ENCODE data around the gene FRYL.
"Not testable (repeated sequence)": the region's sequence is repeated elsewhere in the genome, so short reads cannot be mapped to it uniquely, and the experiment has no call there.

The FRYL gene

DNA sequence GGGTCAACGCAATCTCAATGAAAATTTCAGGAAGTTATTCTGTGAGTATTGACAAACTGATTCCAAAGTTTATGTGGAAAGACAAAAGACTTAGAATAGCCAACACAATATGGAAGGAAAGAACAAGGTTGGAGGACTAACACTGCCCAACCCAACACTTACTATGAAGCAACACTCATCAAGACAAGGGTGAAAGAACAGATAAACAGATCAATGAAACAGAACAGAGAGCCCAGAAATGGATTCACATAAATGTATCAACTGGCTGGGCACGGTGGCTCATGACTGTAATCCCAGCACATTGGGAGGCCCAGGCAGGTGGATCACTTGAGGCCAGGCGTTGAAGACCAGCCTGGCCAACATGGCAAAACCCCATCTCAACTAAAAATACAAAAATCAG lies 41.2 kb downstream of the FRYL start:
- no peaks in the 10 kb centered on the region for H3K9me3 ChIP-seq (ENCODE audit: severe bottlenecking)
- H3K36me3 ChIP-seq (ENCODE audit: low read depth): no peaks in the 10 kb centered on the region; the same call in 1 of the 2 replicates
- TF ChIP-seq, protein P1, sequence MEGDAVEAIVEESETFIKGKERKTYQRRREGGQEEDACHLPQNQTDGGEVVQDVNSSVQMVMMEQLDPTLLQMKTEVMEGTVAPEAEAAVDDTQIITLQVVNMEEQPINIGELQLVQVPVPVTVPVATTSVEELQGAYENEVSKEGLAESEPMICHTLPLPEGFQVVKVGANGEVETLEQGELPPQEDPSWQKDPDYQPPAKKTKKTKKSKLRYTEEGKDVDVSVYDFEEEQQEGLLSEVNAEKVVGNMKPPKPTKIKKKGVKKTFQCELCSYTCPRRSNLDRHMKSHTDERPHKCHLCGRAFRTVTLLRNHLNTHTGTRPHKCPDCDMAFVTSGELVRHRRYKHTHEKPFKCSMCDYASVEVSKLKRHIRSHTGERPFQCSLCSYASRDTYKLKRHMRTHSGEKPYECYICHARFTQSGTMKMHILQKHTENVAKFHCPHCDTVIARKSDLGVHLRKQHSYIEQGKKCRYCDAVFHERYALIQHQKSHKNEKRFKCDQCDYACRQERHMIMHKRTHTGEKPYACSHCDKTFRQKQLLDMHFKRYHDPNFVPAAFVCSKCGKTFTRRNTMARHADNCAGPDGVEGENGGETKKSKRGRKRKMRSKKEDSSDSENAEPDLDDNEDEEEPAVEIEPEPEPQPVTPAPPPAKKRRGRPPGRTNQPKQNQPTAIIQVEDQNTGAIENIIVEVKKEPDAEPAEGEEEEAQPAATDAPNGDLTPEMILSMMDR (IDR thresholded peaks at IDR 0.05; ENCODE audit: poor library complexity, severe bottlenecking): no peak
- H3K4me3 ChIP-seq (ENCODE audit: severe bottlenecking): no peak overlapping the region
- H3K4me1 ChIP-seq (ENCODE audit: insufficient read depth, poor library complexity, severe bottlenecking): peaks cover 9% of the 10 kb centered on the region
- no peak overlapping the region for H3K27ac ChIP-seq (ENCODE audit: poor library complexity, severe bottlenecking)
- DNase-seq (ENCODE audit: low spot score) (no peak), ATAC-seq (ENCODE audit: low read depth) (no peak)
- H3K27me3 ChIP-seq (ENCODE audit: insufficient read depth, poor library complexity, severe bottlenecking): no peaks in the 10 kb centered on the region

DNA sequence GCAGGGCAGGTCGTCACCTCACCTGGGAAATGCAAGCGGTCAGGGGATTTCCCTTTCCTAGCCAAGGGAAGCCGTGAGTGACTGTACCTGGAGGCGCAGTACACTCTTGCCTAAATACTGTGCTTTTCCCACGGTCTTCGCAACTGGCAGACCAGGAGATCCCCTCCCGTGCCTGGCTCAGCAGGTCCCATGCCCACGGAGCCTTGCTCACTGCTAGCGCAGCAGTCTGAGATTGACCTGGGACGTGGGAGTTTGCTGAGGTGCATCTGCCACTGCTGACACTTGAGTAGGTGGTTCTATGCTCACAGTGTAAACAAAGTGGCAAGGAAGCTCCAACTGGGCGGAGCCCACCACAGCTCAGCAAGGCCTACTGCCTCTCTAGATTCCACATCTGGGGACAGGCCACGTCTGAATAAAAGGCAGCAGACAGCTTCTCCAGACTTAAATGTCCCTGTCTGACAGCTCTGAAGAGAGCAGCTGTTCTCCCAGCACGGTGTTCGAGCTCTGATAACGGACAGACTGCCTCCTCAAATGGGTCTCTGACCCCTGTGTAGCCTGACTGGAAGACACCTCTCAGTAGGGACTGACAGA lies 51.1 kb downstream of the FRYL start:
- not testable (repeated sequence) for H3K27me3 ChIP-seq (ENCODE audit: insufficient read depth, poor library complexity, severe bottlenecking); H3K4me3 ChIP-seq (ENCODE audit: severe bottlenecking); H3K9me3 ChIP-seq (ENCODE audit: severe bottlenecking); H3K36me3 ChIP-seq (ENCODE audit: low read depth); ATAC-seq (ENCODE audit: low read depth); H3K27ac ChIP-seq (ENCODE audit: poor library complexity, severe bottlenecking); DNase-seq (ENCODE audit: low spot score)
- H3K4me1 ChIP-seq (ENCODE audit: insufficient read depth, poor library complexity, severe bottlenecking): peaks cover 22% of the 10 kb centered on the region

DNA sequence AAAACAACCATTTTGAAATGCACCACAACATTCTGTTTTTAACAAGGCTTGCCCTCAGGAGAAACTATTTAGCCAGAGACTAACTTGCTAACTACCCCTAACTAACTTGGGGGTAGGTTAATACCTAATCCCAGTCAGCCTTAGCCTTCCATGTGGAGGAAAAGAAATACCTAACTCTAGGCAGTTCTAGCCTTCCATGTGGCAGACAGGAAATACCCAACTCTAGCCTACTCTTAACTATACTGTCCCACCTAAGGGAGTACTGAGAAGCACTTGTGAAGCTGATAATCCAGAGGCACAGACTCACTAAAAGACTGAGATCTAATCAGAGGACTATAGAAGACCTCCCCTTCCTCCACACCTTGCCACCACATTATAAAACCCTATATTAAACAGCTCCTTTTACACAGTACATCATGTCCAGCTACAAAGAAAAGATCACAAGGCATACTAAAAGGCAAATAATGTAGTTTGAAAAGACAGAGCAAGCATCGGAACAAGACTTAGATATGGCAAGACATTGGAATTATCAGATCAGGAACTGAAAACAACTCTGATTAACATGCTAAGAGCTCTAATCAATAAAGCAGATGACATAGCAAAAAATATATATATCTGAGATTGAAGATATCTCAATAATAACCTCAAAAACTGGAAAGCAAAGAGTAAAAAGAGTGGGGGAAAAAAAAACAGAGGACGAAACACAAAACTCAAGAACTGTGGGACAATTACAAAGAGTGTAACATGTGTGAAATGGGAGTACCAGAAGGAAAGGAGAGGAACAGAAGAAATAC lies 52.2 kb downstream of the FRYL start:
- Histone ChIP-seq H3K4me1 (ENCODE audit: insufficient read depth, poor library complexity, severe bottlenecking) (peaks cover 22% of the 10 kb centered on the region), H3K27ac (ENCODE audit: poor library complexity, severe bottlenecking) (peak overlapping the region; percentile 66), H3K36me3 (ENCODE audit: low read depth) (no peaks in the 10 kb centered on the region), H3K9me3 (ENCODE audit: severe bottlenecking) (no peaks in the 10 kb centered on the region), H3K4me3 (ENCODE audit: severe bottlenecking) (no peak overlapping the region), H3K27me3 (ENCODE audit: insufficient read depth, poor library complexity, severe bottlenecking) (no peaks in the 10 kb centered on the region)
- DNase-seq (ENCODE audit: low spot score) (no peak), ATAC-seq (ENCODE audit: low read depth) (peak; percentile 33; the same call in 1 of the 3 replicates)
- TF ChIP-seq, protein P1 (IDR thresholded peaks at IDR 0.05; ENCODE audit: poor library complexity, severe bottlenecking): no peak

DNA sequence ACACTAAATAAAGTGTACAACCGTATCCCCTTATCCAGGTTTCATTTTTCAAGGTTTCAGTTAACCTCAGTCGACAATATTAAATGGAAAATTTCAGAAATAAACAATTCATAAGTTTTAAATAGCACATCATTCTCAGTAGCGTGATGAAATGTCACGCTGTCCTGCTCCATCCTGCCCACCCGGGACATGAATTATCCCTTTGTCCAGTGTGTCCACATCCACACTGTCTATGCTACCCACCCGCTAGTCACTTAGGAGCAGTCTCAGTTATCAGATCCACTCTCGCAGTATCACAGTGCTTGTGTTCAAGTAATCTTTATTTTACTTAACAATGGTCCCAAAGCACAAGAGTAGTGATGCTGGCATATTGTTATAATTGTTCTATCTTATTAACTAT lies 54.7 kb downstream of the FRYL start:
- Histone ChIP-seq H3K36me3 (ENCODE audit: low read depth) (no peaks in the 10 kb centered on the region), H3K4me1 (ENCODE audit: insufficient read depth, poor library complexity, severe bottlenecking) (peaks cover 22% of the 10 kb centered on the region), H3K27me3 (ENCODE audit: insufficient read depth, poor library complexity, severe bottlenecking) (no peaks in the 10 kb centered on the region), H3K9me3 (ENCODE audit: severe bottlenecking) (no peaks in the 10 kb centered on the region), H3K27ac (ENCODE audit: poor library complexity, severe bottlenecking) (peak overlapping the region; percentile 66), H3K4me3 (ENCODE audit: severe bottlenecking) (no peak overlapping the region)
- ATAC-seq (ENCODE audit: low read depth) (no peak), DNase-seq (ENCODE audit: low spot score) (no peak)
- TF ChIP-seq, protein P1 (IDR thresholded peaks at IDR 0.05; ENCODE audit: poor library complexity, severe bottlenecking): no peak

DNA sequence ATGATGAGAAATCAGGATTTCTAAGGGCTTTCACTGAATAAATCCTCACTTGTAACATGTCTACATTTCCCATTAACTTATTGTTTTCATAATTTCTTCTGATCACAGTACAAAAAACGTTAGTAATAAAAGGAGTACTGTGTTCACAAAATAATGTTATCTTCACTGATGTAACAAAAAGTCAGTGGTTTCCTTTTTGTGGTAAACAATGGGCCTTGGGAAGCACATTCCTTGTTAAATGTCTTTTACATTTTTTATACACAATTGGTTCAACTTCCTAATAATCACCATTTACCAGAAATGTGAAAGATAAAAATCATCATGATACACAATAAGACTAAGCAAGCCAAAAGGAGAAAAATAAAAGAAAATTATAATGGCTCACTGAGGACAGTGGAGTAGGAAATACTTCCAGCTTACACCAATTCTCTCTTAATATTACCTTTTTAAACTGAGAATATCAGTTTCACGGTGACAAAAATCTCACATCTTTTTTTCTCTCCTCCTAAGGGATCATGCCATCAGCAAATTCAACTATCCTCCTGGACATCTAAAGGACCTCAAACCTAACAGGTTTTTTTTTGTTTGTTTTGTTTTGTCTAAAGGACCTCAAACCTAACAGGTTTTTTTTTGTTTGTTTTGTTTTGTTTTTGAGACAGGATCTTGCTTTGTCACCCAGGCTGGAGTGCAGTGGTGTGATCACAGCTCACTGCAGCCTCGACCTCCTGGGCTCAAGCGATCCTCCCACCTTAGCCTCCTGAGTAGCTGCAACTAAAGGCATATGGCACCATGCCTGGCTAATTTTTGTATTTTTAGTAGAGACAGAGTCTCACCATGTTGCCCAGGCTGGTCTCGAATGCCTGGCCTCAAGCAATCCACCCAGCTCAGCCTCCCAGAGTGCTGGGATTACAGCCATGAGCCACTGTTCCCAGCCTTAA lies 57.3 kb downstream of the FRYL start:
- ATAC-seq (ENCODE audit: low read depth): no peak
- Histone ChIP-seq H3K36me3 (ENCODE audit: low read depth) (no peaks in the 10 kb centered on the region), H3K27ac (ENCODE audit: poor library complexity, severe bottlenecking) (no peak overlapping the region), H3K27me3 (ENCODE audit: insufficient read depth, poor library complexity, severe bottlenecking) (no peaks in the 10 kb centered on the region), H3K9me3 (ENCODE audit: severe bottlenecking) (no peaks in the 10 kb centered on the region), H3K4me3 (ENCODE audit: severe bottlenecking) (no peak overlapping the region), H3K4me1 (ENCODE audit: insufficient read depth, poor library complexity, severe bottlenecking) (peaks cover 19% of the 10 kb centered on the region)
- no peak for DNase-seq (ENCODE audit: low spot score)
- TF ChIP-seq, protein P1 (IDR thresholded peaks at IDR 0.05; ENCODE audit: poor library complexity, severe bottlenecking): no peak

Data from RWPE2 (cell line).